Epithelial cell of esophagus (primary cell): Measurements from ENCODE around the gene IFRD2.

ENCODE experiments used
- DNase-seq: peaks from one replicate; pipeline ENCODE4 v3.0.0; 2010; ENCODE audit warnings: low read depth
- H3K4me3 ChIP-seq: 2 replicates; pipeline ENCODE4 v1.5.1; 2011; ENCODE audit warnings: mild to moderate bottlenecking, low read length, control low read depth
- CTCF ChIP-seq: IDR thresholded peaks from 2 replicates; pipeline ENCODE4 v1.5.1; 2011; ENCODE audit warnings: low read depth, mild to moderate bottlenecking, low read length, control low read depth, inconsistent platforms; ENCODE audit not compliant: insufficient read depth; ENCODE audit errors: missing control alignments

Gene IFRD2

GRCh38 chr3:50268703-50269451, 23.4 kb downstream of the IFRD2 start, which contains the start of gene SEMA3B:
SEMA3B (plus strand) TSS chr3:50269147; CDS start chr3:50269241, 94 bp downstream.
- H3K4me3 ChIP-seq = no peak within 1 kb of the TSS
- TF ChIP-seq CTCF = no peak

GRCh38 chr3:50268276-50268675, 24.0 kb downstream of the IFRD2 start:
- H3K4me3 ChIP-seq = no peak overlapping the region
- DNase-seq = no peak
- TF ChIP-seq CTCF = no peak

More at GRCh38 chr3:50268703-50269451, 23.4 kb downstream of the IFRD2 start, which contains the start of gene SEMA3B:
- peak; percentile 76 for DNase-seq

- TF ChIP-seq CTCF = no peak
- H3K4me3 ChIP-seq = peak overlapping the region; percentile 45
- no peak for DNase-seq
Observed at GRCh38 chr3:50267280-50267913, 24.8 kb downstream of the IFRD2 start.

GRCh38 chr3:50266836-50267235, 25.4 kb downstream of the IFRD2 start:
- no peak for DNase-seq
- peak overlapping the region; percentile 45 for H3K4me3 ChIP-seq
- TF ChIP-seq CTCF = no peak

GRCh38 chr3:50266017-50266416, 26.2 kb downstream of the IFRD2 start:
- DNase-seq = no peak
- TF ChIP-seq CTCF = no peak
- H3K4me3 ChIP-seq = no peak overlapping the region

- DNase-seq = no peak
- no peak overlapping the region for H3K4me3 ChIP-seq
- TF ChIP-seq CTCF = no peak
Observed at GRCh38 chr3:50265571-50265970, 26.7 kb downstream of the IFRD2 start.
